K562 (cell line): ENCODE results near the gene TTLL12. TPM values are rescaled to one million over a fixed set of nuclear protein-coding genes. Genes with fewer than 3 reads are reported as not detected.

ENCODE experiments used
- ATAC-seq: fragments of 200-7000 bp; cut with Tn5 transposase; 3 replicates; pipeline ENCODE4 v1.9.1; 2020; ENCODE audit warnings: moderate library complexity
- BruUV-seq: library from RNA; stranded (reverse); fragments of 400-500 nt; replicated peaks from 2 replicates; lab custom pipeline; 2021; lab: Mats Ljungman, UMichigan
- CTCF ChIA-PET: fragments of 300-600 bp; formaldehyde crosslinking; extraction: SDS; loops from one replicate; lab custom pipeline; 2021; ENCODE audit warnings: low intra/inter-chr PET ratio; lab: Yijun Ruan, JAX
- POLR2A ChIA-PET: fragments of 300-600, 350-650 bp; sonication (Branson Sonifier 250); formaldehyde crosslinking; extraction: SDS; loops from one replicate; lab custom pipeline; 2021; ENCODE audit warnings: antibody characterized with exemption, inconsistent platforms; lab: Yijun Ruan, JAX
- DNase-seq, 4 experiments: peaks; one replicate each; pipeline versions ENCODE4 v3.0.0 to v3.0.0-alpha.2; 2011 to 2018; ENCODE audit warnings: low spot score in 3 of 4, mixed read lengths in 3 of 4; ENCODE audit errors: extremely low read depth in 1 of 4
- FAIRE-seq: peaks from 2 replicates; lab custom pipeline; 2011; peaks lifted over from hg19 to GRCh38; lab: Jason Lieb, UNC
- H2AFZ ChIP-seq: 2 replicates; pipeline ENCODE4 v1.6.0; 2011; ENCODE audit warnings: low read depth, low read length, control low read depth, inconsistent platforms
- H3K27ac ChIP-seq: fragments of 200-600 bp; 3 replicates; pipeline ENCODE4 v1.8.0; 2011; ENCODE audit warnings: low read depth, mild to moderate bottlenecking, control low read depth, inconsistent platforms, low read length, moderate library complexity, mixed read lengths; ENCODE audit errors: extremely low read depth
- H3K27me3 ChIP-seq, 2 experiments: fragments of 300-600 bp in 1 of 2; 2 replicates in 1 of 2; 3 replicates in 1 of 2; pipeline versions ENCODE4 v1.6.0 to v1.8.0; 2011; ENCODE audit warnings: inconsistent platforms in 2 of 2, low read length in 2 of 2, mild to moderate bottlenecking in 1 of 2, mixed read lengths in 1 of 2, moderate library complexity in 1 of 2; ENCODE audit not compliant: control insufficient read depth in 2 of 2, insufficient read depth in 2 of 2
- H3K36me3 ChIP-seq: fragments of 300-600 bp; 3 replicates; pipeline ENCODE4 v1.8.0; 2011; ENCODE audit warnings: mild to moderate bottlenecking, low read length, inconsistent platforms; ENCODE audit not compliant: control insufficient read depth, insufficient read depth
- H3K4me1 ChIP-seq, 2 experiments: fragments of 200-600 bp in 1 of 2; replicated peaks in 1 of 2; 2 replicates in 1 of 2; 3 replicates in 1 of 2; pipeline versions ENCODE4 v1.5.1 to v1.8.0; 2011; ENCODE audit warnings: inconsistent platforms in 2 of 2, low read length in 2 of 2, mild to moderate bottlenecking in 1 of 2, mixed read lengths in 1 of 2, moderate library complexity in 1 of 2; ENCODE audit not compliant: control insufficient read depth in 2 of 2, insufficient read depth in 2 of 2
- H3K4me2 ChIP-seq: 2 replicates; pipeline ENCODE4 v1.6.1; 2011; ENCODE audit warnings: low read length, control low read depth, inconsistent platforms, mixed read lengths; ENCODE audit not compliant: insufficient read depth
- H3K4me3 ChIP-seq: fragments of 200-600 bp; sonication (generic), shearing (Covaris generic); 2 replicates; pipeline ENCODE4 v1.5.1; 2016; ENCODE audit warnings: control low read depth, inconsistent platforms
- H3K79me2 ChIP-seq: fragments of 200-600 bp; 3 replicates; pipeline ENCODE4 v1.8.0; 2011; ENCODE audit warnings: low read length, inconsistent platforms; ENCODE audit not compliant: control insufficient read depth, insufficient read depth
- H3K9ac ChIP-seq, 2 experiments: 2 replicates each; pipeline versions ENCODE4 v1.6.0 to v1.6.1; 2011; ENCODE audit warnings: low read depth in 2 of 2, low read length in 2 of 2, control low read depth in 1 of 2, inconsistent platforms in 1 of 2, mild to moderate bottlenecking in 1 of 2, mixed read lengths in 1 of 2; ENCODE audit not compliant: insufficient read depth in 1 of 2
- H3K9me1 ChIP-seq: one replicate; pipeline ENCODE4 v1.6.0; 2011; ENCODE audit warnings: inconsistent platforms, mild to moderate bottlenecking, low read length, moderate library complexity; ENCODE audit not compliant: control insufficient read depth, insufficient read depth
- H3K9me3 ChIP-seq: replicated peaks from 2 replicates; pipeline ENCODE4 v1.5.1; 2011; ENCODE audit warnings: low read depth, low read length, inconsistent platforms; ENCODE audit not compliant: control insufficient read depth, insufficient read depth
- H4K20me1 ChIP-seq: replicated peaks from 2 replicates; pipeline ENCODE4 v1.6.1; 2011; ENCODE audit warnings: low read length, inconsistent platforms, mixed read lengths; ENCODE audit not compliant: control insufficient read depth, insufficient read depth
- ARID1B ChIP-seq: fragments of 450-650 bp; IDR thresholded peaks from 2 replicates; pipeline ENCODE4 v1.6.1; 2016; ENCODE audit warnings: antibody characterized with exemption, mild to moderate bottlenecking, inconsistent platforms
- GTF2E2 ChIP-seq: fragments of 200-800 bp; sonication (Bioruptor generic); IDR thresholded peaks from 2 replicates; pipeline ENCODE4 v1.6.1; 2016; ENCODE audit warnings: missing genetic modification characterization, missing compliant biosample characterization
- MTA3 ChIP-seq: fragments of 450-650 bp; formaldehyde crosslinking; IDR thresholded peaks from 2 replicates; pipeline ENCODE4 v1.6.1; 2017; ENCODE audit warnings: mild to moderate bottlenecking, borderline replicate concordance
- POLR2G ChIP-seq: fragments of 200-400 bp; formaldehyde crosslinking; IDR thresholded peaks from 2 replicates; pipeline ENCODE4 v1.6.1; 2017; ENCODE audit warnings: low read depth, mild to moderate bottlenecking, antibody characterized with exemption, low read length, moderate library complexity
- TAF9B ChIP-seq: fragments of 450-650 bp; IDR thresholded peaks from 2 replicates; pipeline ENCODE4 v1.6.1; 2018; ENCODE audit warnings: mild to moderate bottlenecking; ENCODE audit not compliant: partially characterized antibody
- WGBS: fragments of 100-300 bp; shearing (Covaris generic); methylation state at CpG from one replicate; pipeline ENCODE4 v1.1.6; 2016; ENCODE audit warnings: low coverage, mixed read lengths; ENCODE audit not compliant: insufficient coverage; ENCODE audit errors: missing lambda C conversion rate; 5-methylcytosine and 5-hydroxymethylcytosine counted together
- in situ Hi-C: fragments of 300-500 bp; cut with MboI; formaldehyde crosslinking; loops from 4 replicates; pipeline ENCODE4 v1.15.0; 2018; ENCODE audit warnings: inconsistent platforms, mixed read lengths
- intact Hi-C: fragments of 100-400 bp; cut with micrococcal nuclease; formaldehyde crosslinking; loops from 2 replicates; pipeline ENCODE4 v1.14.2; 2022
- polyA plus RNA-seq, 8 experiments: library from polyadenylated mRNA; depleted of rRNA in 4 of 8; stranded (reverse) in 5 of 8; unstranded in 3 of 8; fragments of >200 nt; fragmentation: Nextera tagmentation in 2 of 8; fragmentation: Illumina TruSeq in 1 of 8; extraction: Ambion mirVana in 2 of 8; extraction: Trizol in 1 of 8; gene quantifications; 2 replicates each; pipeline versions ENCODE4 v1.2.1 to v1.2.3, GENCODE V29; 2011 to 2014; ENCODE audit warnings: inconsistent platforms in 1 of 8, missing spikeins in 1 of 8
- total RNA-seq, 7 experiments: library from RNA; depleted of rRNA in 6 of 7; stranded (reverse); fragments of >200 nt in 6 of 7; fragmentation: Illumina TruSeq in 2 of 7; extraction: Trizol in 2 of 7; gene quantifications; 2 replicates each; pipeline versions ENCODE4 v1.2.1 to v1.2.3, GENCODE V29; 2011 to 2021; ENCODE audit warnings: low replicate concordance in 1 of 7

Gene TTLL12
- total and polyA plus RNA-seq, 9 of the 15 experiments (the other 6 are each of a cell fraction or from before 2014, with no cell fraction given) = 1.3 to 128 (median 43.0) TPM

DNA sequence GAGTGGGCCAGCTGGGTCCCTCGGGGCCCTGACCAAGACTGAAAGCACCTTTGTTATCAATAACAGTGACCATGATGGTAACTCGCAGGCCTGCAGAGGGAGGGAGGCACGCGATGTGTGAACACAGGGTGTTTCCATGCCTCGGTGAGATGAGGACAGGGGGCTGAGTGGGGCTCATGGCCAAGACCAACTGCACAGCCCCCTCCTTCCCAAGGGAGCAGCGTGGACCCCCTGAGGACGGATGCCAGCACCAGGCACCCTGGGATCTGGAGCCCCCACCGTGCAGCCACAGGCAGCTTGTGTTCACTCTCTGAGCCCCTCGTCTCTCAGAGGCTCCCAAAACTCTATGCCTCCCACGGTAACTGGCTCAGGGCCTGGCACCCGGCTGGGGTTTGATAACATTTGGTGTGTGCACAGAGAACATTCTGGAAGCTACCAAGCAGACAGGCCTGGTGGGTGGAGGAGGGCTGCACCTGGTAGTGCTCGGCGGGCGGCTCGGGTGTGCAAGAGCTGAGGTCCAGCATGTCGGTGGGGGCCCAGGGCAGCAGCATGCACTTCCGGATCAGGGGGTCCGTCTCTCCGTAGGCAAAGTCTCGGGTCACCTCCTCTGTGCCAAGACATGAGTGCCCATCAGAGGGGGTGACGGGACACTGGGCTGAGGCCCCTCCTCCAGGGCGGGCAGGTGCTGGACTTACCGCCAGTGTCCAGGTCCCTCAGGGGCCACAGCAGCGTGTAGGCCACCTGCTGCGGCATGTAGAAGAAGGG lies 7.6 kb downstream of the TTLL12 start:
- Histone ChIP-seq H3K27ac (no peak overlapping the region), H3K4me2 (no peak overlapping the region), H2AFZ (no peak overlapping the region), H3K4me1 (peaks cover 19 to 38% of the 10 kb centered on the region in 2 experiments; a peak in 4 of 5 replicates), H3K79me2 (peaks cover 38% of the 10 kb centered on the region), H3K9me3 (0 out of 2 replicates have a peak, but pooled peaks cover 2% of the 10 kb centered on the region), H3K9ac (no peak overlapping the region), H4K20me1 (no peaks in the 10 kb centered on the region), H3K36me3 (peaks cover 74% of the 10 kb centered on the region), H3K27me3 (no peaks in the 10 kb centered on the region), H3K9me1 (no peaks in the 10 kb centered on the region), H3K4me3 (no peak overlapping the region)
- FAIRE-seq (no peak), ATAC-seq (no peak), DNase-seq (no peak)
- ChIA-PET POLR2A (interaction anchor here (1.8 kb wide), 1 partner anchor 9 kb away, joined by 7 read pairs; no protein-coding TSS in a partner anchor), CTCF (no interaction called here)
- TF ChIP-seq ARID1B = no peak
- TF ChIP-seq POLR2G = peak; percentile 51
- TF ChIP-seq GTF2E2 (tag) = no peak
- no peak for TF ChIP-seq MTA3
- no peak for TF ChIP-seq TAF9B
- BruUV-seq = no TSS peak
- 96% methylated on average over 17 of the region's 25 CpGs for WGBS
- in situ Hi-C loops = no loop called here
- intact Hi-C loops = no loop called here
